K562 (cell line): ENCODE data around the gene ZNF620. TPM values are rescaled to one million over a fixed set of nuclear protein-coding genes. Genes with fewer than 3 reads are reported as not detected.
A peak's percentile ranks its signal among the peaks of the same experiment; 100 is the strongest.

Source experiments
- ATAC-seq: fragments of 200-7000 bp; cut with Tn5 transposase; 3 replicates; pipeline ENCODE4 v1.9.1; 2020; ENCODE audit warnings: moderate library complexity
- Bru-seq: library from RNA; stranded (reverse); fragments of 400-500 nt; gene quantifications from one replicate; lab custom pipeline; 2021; lab: Mats Ljungman, UMichigan
- BruChase-seq, 2 experiments: library from RNA; stranded (reverse); fragments of 400-500 nt; gene quantifications; one replicate each; lab custom pipeline; 2021; lab: Mats Ljungman, UMichigan
- BruUV-seq: library from RNA; stranded (reverse); fragments of 400-500 nt; replicated peaks from 2 replicates; lab custom pipeline; 2021; lab: Mats Ljungman, UMichigan
- CTCF ChIA-PET: fragments of 300-600 bp; formaldehyde crosslinking; extraction: SDS; loops from one replicate; lab custom pipeline; 2021; ENCODE audit warnings: low intra/inter-chr PET ratio; lab: Yijun Ruan, JAX
- POLR2A ChIA-PET: fragments of 300-600, 350-650 bp; sonication (Branson Sonifier 250); formaldehyde crosslinking; extraction: SDS; loops from one replicate; lab custom pipeline; 2021; ENCODE audit warnings: antibody characterized with exemption, inconsistent platforms; lab: Yijun Ruan, JAX
- DNase-seq, 4 experiments: peaks; one replicate each; pipeline versions ENCODE4 v3.0.0 to v3.0.0-alpha.2; 2011 to 2018; ENCODE audit warnings: low spot score in 3 of 4, mixed read lengths in 3 of 4; ENCODE audit errors: extremely low read depth in 1 of 4
- FAIRE-seq: peaks from 2 replicates; lab custom pipeline; 2011; peaks lifted over from hg19 to GRCh38; lab: Jason Lieb, UNC
- H2AFZ ChIP-seq: 2 replicates; pipeline ENCODE4 v1.6.0; 2011; ENCODE audit warnings: low read depth, low read length, control low read depth, inconsistent platforms
- H3K27ac ChIP-seq: fragments of 200-600 bp; 3 replicates; pipeline ENCODE4 v1.8.0; 2011; ENCODE audit warnings: low read depth, mild to moderate bottlenecking, control low read depth, inconsistent platforms, low read length, moderate library complexity, mixed read lengths; ENCODE audit errors: extremely low read depth
- H3K27me3 ChIP-seq, 2 experiments: fragments of 300-600 bp in 1 of 2; 2 replicates in 1 of 2; 3 replicates in 1 of 2; pipeline versions ENCODE4 v1.6.0 to v1.8.0; 2011; ENCODE audit warnings: inconsistent platforms in 2 of 2, low read length in 2 of 2, mild to moderate bottlenecking in 1 of 2, mixed read lengths in 1 of 2, moderate library complexity in 1 of 2; ENCODE audit not compliant: control insufficient read depth in 2 of 2, insufficient read depth in 2 of 2
- H3K36me3 ChIP-seq: fragments of 300-600 bp; 3 replicates; pipeline ENCODE4 v1.8.0; 2011; ENCODE audit warnings: mild to moderate bottlenecking, low read length, inconsistent platforms; ENCODE audit not compliant: control insufficient read depth, insufficient read depth
- H3K4me1 ChIP-seq, 2 experiments: fragments of 200-600 bp in 1 of 2; replicated peaks in 1 of 2; 2 replicates in 1 of 2; 3 replicates in 1 of 2; pipeline versions ENCODE4 v1.5.1 to v1.8.0; 2011; ENCODE audit warnings: inconsistent platforms in 2 of 2, low read length in 2 of 2, mild to moderate bottlenecking in 1 of 2, mixed read lengths in 1 of 2, moderate library complexity in 1 of 2; ENCODE audit not compliant: control insufficient read depth in 2 of 2, insufficient read depth in 2 of 2
- H3K4me2 ChIP-seq: 2 replicates; pipeline ENCODE4 v1.6.1; 2011; ENCODE audit warnings: low read length, control low read depth, inconsistent platforms, mixed read lengths; ENCODE audit not compliant: insufficient read depth
- H3K4me3 ChIP-seq: fragments of 200-600 bp; sonication (generic), shearing (Covaris generic); 2 replicates; pipeline ENCODE4 v1.5.1; 2016; ENCODE audit warnings: control low read depth, inconsistent platforms
- H3K79me2 ChIP-seq: fragments of 200-600 bp; 3 replicates; pipeline ENCODE4 v1.8.0; 2011; ENCODE audit warnings: low read length, inconsistent platforms; ENCODE audit not compliant: control insufficient read depth, insufficient read depth
- H3K9ac ChIP-seq, 2 experiments: 2 replicates each; pipeline versions ENCODE4 v1.6.0 to v1.6.1; 2011; ENCODE audit warnings: low read depth in 2 of 2, low read length in 2 of 2, control low read depth in 1 of 2, inconsistent platforms in 1 of 2, mild to moderate bottlenecking in 1 of 2, mixed read lengths in 1 of 2; ENCODE audit not compliant: insufficient read depth in 1 of 2
- H3K9me1 ChIP-seq: one replicate; pipeline ENCODE4 v1.6.0; 2011; ENCODE audit warnings: inconsistent platforms, mild to moderate bottlenecking, low read length, moderate library complexity; ENCODE audit not compliant: control insufficient read depth, insufficient read depth
- H3K9me3 ChIP-seq: replicated peaks from 2 replicates; pipeline ENCODE4 v1.5.1; 2011; ENCODE audit warnings: low read depth, low read length, inconsistent platforms; ENCODE audit not compliant: control insufficient read depth, insufficient read depth
- H4K20me1 ChIP-seq: replicated peaks from 2 replicates; pipeline ENCODE4 v1.6.1; 2011; ENCODE audit warnings: low read length, inconsistent platforms, mixed read lengths; ENCODE audit not compliant: control insufficient read depth, insufficient read depth
- CBX1 ChIP-seq: sonication (generic); IDR thresholded peaks from 2 replicates; pipeline ENCODE4 v1.6.1; 2016; ENCODE audit warnings: antibody characterized with exemption, low read depth, mild to moderate bottlenecking
- GATAD2A ChIP-seq: fragments of 450-650 bp; IDR thresholded peaks from 2 replicates; pipeline ENCODE4 v1.6.1; 2017
- GTF2E2 ChIP-seq: fragments of 200-800 bp; sonication (Bioruptor generic); IDR thresholded peaks from 2 replicates; pipeline ENCODE4 v1.6.1; 2016; ENCODE audit warnings: missing genetic modification characterization, missing compliant biosample characterization
- HDAC2 ChIP-seq: fragments of 450-650 bp; IDR thresholded peaks from 2 replicates; pipeline ENCODE4 v1.6.1; 2016; ENCODE audit warnings: mild to moderate bottlenecking
- ILK ChIP-seq: fragments of 450-650 bp; IDR thresholded peaks from 2 replicates; pipeline ENCODE4 v1.6.1; 2016; ENCODE audit warnings: missing genetic modification characterization, low read depth, mild to moderate bottlenecking, missing compliant biosample characterization, moderate library complexity, borderline replicate concordance
- JUND ChIP-seq, 2 experiments: IDR thresholded peaks; 2 replicates in 1 of 2; 3 replicates in 1 of 2; pipeline ENCODE4 v1.6.1; 2011; ENCODE audit warnings: borderline replicate concordance in 2 of 2, low read depth in 2 of 2, low read length in 2 of 2, improper control_type of control experiment in 1 of 2, missing biosample characterization in 1 of 2, missing genetic modification characterization in 1 of 2, missing genetic modification reagents in 1 of 2
- NR2F6 ChIP-seq: fragments of 450-650 bp; formaldehyde crosslinking; IDR thresholded peaks from 2 replicates; pipeline ENCODE4 v1.4.0; 2020; ENCODE audit warnings: mild to moderate bottlenecking
- PHF20 ChIP-seq: fragments of 450-650 bp; IDR thresholded peaks from 2 replicates; pipeline ENCODE4 v1.6.1; 2018; ENCODE audit not compliant: partially characterized antibody
- TAF1 ChIP-seq: IDR thresholded peaks from 2 replicates; pipeline ENCODE4 v1.6.1; 2011; ENCODE audit warnings: mild to moderate bottlenecking, low read length, moderate library complexity; ENCODE audit not compliant: insufficient read depth, control insufficient read depth, severe bottlenecking; ENCODE audit errors: extremely low read depth
- TCF15 ChIP-seq: fragments of 250-450 bp; sonication (Bioruptor Pico); IDR thresholded peaks from 2 replicates; pipeline ENCODE4 v1.8.0; 2022; ENCODE audit warnings: moderate library complexity, mild to moderate bottlenecking, inconsistent platforms
- TGIF2 ChIP-seq: sonication (generic); formaldehyde crosslinking; IDR thresholded peaks from 2 replicates; pipeline ENCODE4 v1.8.1; 2022; ENCODE audit warnings: mild to moderate bottlenecking, missing genetic modification reagents, moderate library complexity
- ZEB2 ChIP-seq: fragments of 450-650 bp; IDR thresholded peaks from 2 replicates; pipeline ENCODE4 v1.6.1; 2016
- ZNF24 ChIP-seq: fragments of 450-650 bp; IDR thresholded peaks from 2 replicates; pipeline ENCODE4 v1.6.1; 2016
- WGBS: fragments of 100-300 bp; shearing (Covaris generic); methylation state at CpG from one replicate; pipeline ENCODE4 v1.1.6; 2016; ENCODE audit warnings: low coverage, mixed read lengths; ENCODE audit not compliant: insufficient coverage; ENCODE audit errors: missing lambda C conversion rate; 5-methylcytosine and 5-hydroxymethylcytosine counted together
- in situ Hi-C: fragments of 300-500 bp; cut with MboI; formaldehyde crosslinking; loops from 4 replicates; pipeline ENCODE4 v1.15.0; 2018; ENCODE audit warnings: inconsistent platforms, mixed read lengths
- intact Hi-C: fragments of 100-400 bp; cut with micrococcal nuclease; formaldehyde crosslinking; loops from 2 replicates; pipeline ENCODE4 v1.14.2; 2022
- long read RNA-seq, 3 experiments: library from polyadenylated mRNA in 2 of 3; library from RNA in 1 of 3; unstranded in 2 of 3; stranded (forward) in 1 of 3; transcript quantifications; one replicate each; pipeline ENCODE4 v2.0.0, GENCODE V29; 2019 to 2022
- polyA minus RNA-seq, 3 experiments: library from RNA; depleted of rRNA, polyadenylated mRNA; stranded (reverse); fragments of >200 nt; gene quantifications; 2 replicates each; pipeline ENCODE4 v1.2.3, GENCODE V29; 2011
- polyA plus RNA-seq, 8 experiments: library from polyadenylated mRNA; depleted of rRNA in 4 of 8; stranded (reverse) in 5 of 8; unstranded in 3 of 8; fragments of >200 nt; fragmentation: Nextera tagmentation in 2 of 8; fragmentation: Illumina TruSeq in 1 of 8; extraction: Ambion mirVana in 2 of 8; extraction: Trizol in 1 of 8; gene quantifications; 2 replicates each; pipeline versions ENCODE4 v1.2.1 to v1.2.3, GENCODE V29; 2011 to 2014; ENCODE audit warnings: inconsistent platforms in 1 of 8, missing spikeins in 1 of 8
- total RNA-seq, 7 experiments: library from RNA; depleted of rRNA in 6 of 7; stranded (reverse); fragments of >200 nt in 6 of 7; fragmentation: Illumina TruSeq in 2 of 7; extraction: Trizol in 2 of 7; gene quantifications; 2 replicates each; pipeline versions ENCODE4 v1.2.1 to v1.2.3, GENCODE V29; 2011 to 2021; ENCODE audit warnings: low replicate concordance in 1 of 7
- TF ChIP-seq, protein P1 (sequence below), 2 experiments: fragments of 450-650 bp; IDR thresholded peaks; 2 replicates each; pipeline ENCODE4 v1.6.1; 2016

ZNF620 gene
- 3.6 and 8.5 TPM in 2 replicates for total RNA-seq (2011; cell fraction: chromatin; rRNA removed; ENCODE audit: low replicate concordance)
- 3.2 and 3.3 TPM in 2 replicates for total RNA-seq (2011; cell fraction: nucleolus; rRNA removed)
- 3.8 and 4.7 TPM in 2 replicates for total RNA-seq (2011; cell fraction: nucleoplasm; rRNA removed)
- total RNA-seq (2014; rRNA removed), result 2.9 and 3.4 TPM in 2 replicates
- total RNA-seq (2014; rRNA removed; fragmentation: Illumina TruSeq; extraction: Trizol), result 4.9 and 5.5 TPM in 2 replicates
- 4.5 and 4.9 TPM in 2 replicates for total RNA-seq (2015; rRNA removed; fragmentation: Illumina TruSeq; extraction: Trizol)
- 3.3 and 5.7 TPM in 2 replicates for total RNA-seq (2021)
- polyA plus RNA-seq (2011; rRNA removed), result 1.5 and 2.2 TPM in 2 replicates
- 0.64 and 1.3 TPM in 2 replicates for polyA plus RNA-seq (2011; cell fraction: cytosol; rRNA removed)
- 0.94 and 1.5 TPM in 2 replicates for polyA plus RNA-seq (2011; cell fraction: nucleus; rRNA removed)
- polyA plus RNA-seq (2012), result 2.4 and 3.0 TPM in 2 replicates
- 3.0 and 3.4 TPM in 2 replicates for polyA plus RNA-seq (2014; fragmentation: Illumina TruSeq; extraction: Trizol)
- 1 to 10 TPM; 1.2 to 3.7 TPM for polyA plus RNA-seq (2014; fragmentation: Nextera tagmentation; extraction: Ambion mirVana)
- 2.3 and 3.6 TPM in 2 replicates for polyA plus RNA-seq (2014; rRNA removed)
- 2.8 and 4.8 TPM in 2 replicates for polyA minus RNA-seq (2011; rRNA and poly(A)+ RNA removed)
- polyA minus RNA-seq (2011; cell fraction: cytosol; rRNA and poly(A)+ RNA removed), result 2.2 TPM in 1 of 2 replicates, not detected in the other
- 1.1 and 1.2 TPM in 2 replicates for polyA minus RNA-seq (2011; cell fraction: nucleus; rRNA and poly(A)+ RNA removed)
- percentile 58 among the genes with signal in this experiment for Bru-seq, nascent RNA
- percentile 61 among the genes with signal in this experiment for BruChase-seq, experiment 1, labeled RNA remaining after a 2-hour chase
- BruChase-seq, experiment 2, labeled RNA remaining after a 6-hour chase, result percentile 63 among the genes with signal in this experiment
- long read RNA-seq, experiment 1, partial matches to known transcripts, result 1 of 14 reads
- long read RNA-seq, experiment 1, other reads (novel, unspliced or antisense), result 8 of 14 reads
- long read RNA-seq, experiment 2, partial matches to known transcripts, result 0 of 8 reads
- long read RNA-seq, experiment 2, other reads (novel, unspliced or antisense), result 7 of 8 reads
- long read RNA-seq, experiment 3, partial matches to known transcripts, result 0 of 4 reads
- long read RNA-seq, experiment 3, other reads (novel, unspliced or antisense), result 3 of 4 reads

DNA sequence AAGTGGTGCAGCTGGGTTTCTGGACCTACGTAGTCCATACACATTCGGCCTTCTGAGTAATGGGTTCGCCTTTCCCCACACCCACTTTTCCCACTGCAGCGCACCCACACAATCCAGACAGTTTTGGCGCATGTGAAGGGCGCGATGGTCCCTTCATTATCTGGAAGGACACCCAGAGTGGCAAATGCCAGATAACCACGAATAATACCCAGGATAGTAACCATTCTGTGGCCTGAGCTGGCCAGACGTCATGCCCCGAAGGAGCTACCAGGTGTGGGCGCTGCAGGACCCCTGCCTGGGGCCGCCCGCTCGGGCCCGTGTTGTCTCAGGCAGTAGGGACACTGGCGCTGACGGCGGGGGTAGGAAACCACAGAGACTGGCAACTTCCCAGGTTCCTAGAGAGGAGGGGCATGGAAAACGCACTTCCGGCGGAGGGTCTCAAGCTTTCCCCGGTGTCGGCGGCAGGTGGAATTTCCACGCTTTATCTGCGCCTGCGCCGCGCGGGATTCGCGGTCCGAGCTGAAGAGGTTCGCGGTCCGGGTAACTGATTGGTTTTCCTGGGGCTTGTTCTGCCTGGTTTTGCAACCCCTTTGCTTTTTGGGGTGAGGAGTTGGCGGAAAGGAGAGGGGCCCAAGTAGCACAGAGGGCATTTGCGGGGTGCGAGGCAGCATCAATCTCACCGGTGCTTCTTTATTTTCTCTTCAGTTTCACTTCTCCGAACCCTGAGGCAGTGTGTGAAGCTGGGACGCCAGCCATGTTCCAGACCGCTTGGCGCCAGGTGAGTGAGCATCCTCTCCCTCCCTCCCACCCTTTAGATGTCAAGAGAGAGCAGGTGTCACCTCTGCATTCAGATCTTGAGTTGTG, at the start of gene ZNF620:
ZNF620 (plus strand) TSS at position 441 of the 864 bp plus-strand sequence; CDS start at position 755, 314 bp downstream.
- intact Hi-C loops, result no loop called here
- peak within 1 kb of the TSS; percentile 52 for H3K4me3 ChIP-seq
- WGBS, result 14% methylated on average over 40 of the region's 44 CpGs
- TF ChIP-seq TCF15 (CRISPR knock-in tag) (no peak), HDAC2 (peak; percentile 48; the same call in 1 of the 2 replicates), TAF1 (peak; percentile 40), GATAD2A (0 out of 2 replicates have a peak, but pooled peaks have one; percentile 43), JUND (IDR thresholded peaks at IDR 0.05; ENCODE audit: borderline replicate concordance, low read depth, low read length) (peak; percentile 47; the same call in 1 of the 2 replicates), JUND (tag; IDR thresholded peaks at IDR 0.05; ENCODE audit: borderline replicate concordance, low read depth, low read length) (no peak), NR2F6 (no peak), ZNF24 (no peak), TGIF2 (CRISPR knock-in tag) (no peak), CBX1 (peak; percentile 63; the same call in 1 of the 2 replicates), PHF20 (peak; percentile 8), ZEB2 (peak; percentile 26; the same call in 1 of the 2 replicates), ILK (tag) (no peak), GTF2E2 (tag) (no peak)
- TF ChIP-seq, protein P1, sequence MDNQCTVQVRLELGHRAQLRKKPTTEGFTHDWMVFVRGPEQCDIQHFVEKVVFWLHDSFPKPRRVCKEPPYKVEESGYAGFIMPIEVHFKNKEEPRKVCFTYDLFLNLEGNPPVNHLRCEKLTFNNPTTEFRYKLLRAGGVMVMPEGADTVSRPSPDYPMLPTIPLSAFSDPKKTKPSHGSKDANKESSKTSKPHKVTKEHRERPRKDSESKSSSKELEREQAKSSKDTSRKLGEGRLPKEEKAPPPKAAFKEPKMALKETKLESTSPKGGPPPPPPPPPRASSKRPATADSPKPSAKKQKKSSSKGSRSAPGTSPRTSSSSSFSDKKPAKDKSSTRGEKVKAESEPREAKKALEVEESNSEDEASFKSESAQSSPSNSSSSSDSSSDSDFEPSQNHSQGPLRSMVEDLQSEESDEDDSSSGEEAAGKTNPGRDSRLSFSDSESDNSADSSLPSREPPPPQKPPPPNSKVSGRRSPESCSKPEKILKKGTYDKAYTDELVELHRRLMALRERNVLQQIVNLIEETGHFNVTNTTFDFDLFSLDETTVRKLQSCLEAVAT (IDR thresholded peaks at IDR 0.05), result no peak

More for the DNA sequence above, at the start of gene ZNF620:
- FAIRE-seq, result peak; percentile 44
- Histone ChIP-seq H3K27me3 (no peaks in the 10 kb centered on the region), H3K79me2 (no peaks in the 10 kb centered on the region), H3K4me2 (peak within 1 kb of the TSS; percentile 77), H3K4me1 (peaks cover 0 to 7% of the 10 kb centered on the region in 2 experiments; a peak in 3 of 5 replicates), H3K27ac (peak within 1 kb of the TSS; percentile 55), H3K36me3 (no peaks in the 10 kb centered on the region), H3K9me3 (no peaks in the 10 kb centered on the region), H3K9me1 (no peaks in the 10 kb centered on the region), H4K20me1 (no peaks in the 10 kb centered on the region), H2AFZ (peak within 1 kb of the TSS; percentile 84), H3K9ac (peak within 1 kb of the TSS; percentile 42 to 91)
- CTCF ChIA-PET, result no interaction called here
- in situ Hi-C loops, result no loop called here
- ATAC-seq, result peak; percentile 96
- peak; percentile 78 to 86 (median 82) for DNase-seq
- POLR2A ChIA-PET, result interaction anchor here (0.6 to 2.5 kb wide), 14 partner anchors 10 to 194 kb away, joined by 3 to 19 read pairs (median 4); partner anchors contain the start of genes ZNF619 and ZNF621
- BruUV-seq, result TSS peak; percentile 94
